Measurements from ENCODE around the gene STXBP2.

STXBP2 gene

DNA sequence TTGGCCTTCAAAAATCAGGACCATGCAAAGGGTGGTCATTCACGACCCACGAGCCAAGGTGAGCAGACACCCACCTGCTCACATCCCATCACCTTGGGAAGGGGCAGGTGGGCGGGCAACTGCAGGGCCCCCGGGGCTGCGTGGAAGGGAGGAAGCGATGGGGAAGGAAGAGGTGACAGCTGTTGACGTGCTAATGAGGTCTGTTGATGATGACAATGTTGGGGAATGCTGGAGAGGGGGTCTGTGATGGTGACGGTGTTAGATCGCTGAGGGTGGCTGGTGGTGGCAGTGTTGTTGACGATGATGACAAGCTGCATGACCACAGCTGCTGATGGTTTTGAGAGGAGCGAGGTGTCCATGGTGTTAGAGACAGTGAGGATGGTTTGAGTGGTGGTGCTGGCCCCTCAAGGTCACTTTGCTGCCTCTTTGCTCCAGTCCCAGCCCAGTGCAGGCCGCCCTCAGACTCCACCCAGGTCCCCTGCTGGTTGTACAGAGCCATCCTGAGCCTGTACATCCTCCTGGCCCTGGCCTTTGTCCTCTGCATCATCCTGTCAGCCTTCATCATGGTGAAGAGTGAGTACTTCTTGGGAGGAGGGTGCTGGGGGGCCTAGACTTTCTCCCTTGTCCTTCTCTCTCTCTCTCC is 40.9 kb downstream of the STXBP2 start:
- no peak overlapping the region for H3K27ac ChIP-seq
- TF ChIP-seq, protein P1, sequence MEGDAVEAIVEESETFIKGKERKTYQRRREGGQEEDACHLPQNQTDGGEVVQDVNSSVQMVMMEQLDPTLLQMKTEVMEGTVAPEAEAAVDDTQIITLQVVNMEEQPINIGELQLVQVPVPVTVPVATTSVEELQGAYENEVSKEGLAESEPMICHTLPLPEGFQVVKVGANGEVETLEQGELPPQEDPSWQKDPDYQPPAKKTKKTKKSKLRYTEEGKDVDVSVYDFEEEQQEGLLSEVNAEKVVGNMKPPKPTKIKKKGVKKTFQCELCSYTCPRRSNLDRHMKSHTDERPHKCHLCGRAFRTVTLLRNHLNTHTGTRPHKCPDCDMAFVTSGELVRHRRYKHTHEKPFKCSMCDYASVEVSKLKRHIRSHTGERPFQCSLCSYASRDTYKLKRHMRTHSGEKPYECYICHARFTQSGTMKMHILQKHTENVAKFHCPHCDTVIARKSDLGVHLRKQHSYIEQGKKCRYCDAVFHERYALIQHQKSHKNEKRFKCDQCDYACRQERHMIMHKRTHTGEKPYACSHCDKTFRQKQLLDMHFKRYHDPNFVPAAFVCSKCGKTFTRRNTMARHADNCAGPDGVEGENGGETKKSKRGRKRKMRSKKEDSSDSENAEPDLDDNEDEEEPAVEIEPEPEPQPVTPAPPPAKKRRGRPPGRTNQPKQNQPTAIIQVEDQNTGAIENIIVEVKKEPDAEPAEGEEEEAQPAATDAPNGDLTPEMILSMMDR (IDR thresholded peaks at IDR 0.05), result no peak
- no peak for TF ChIP-seq ZFX (IDR thresholded peaks at IDR 0.05; ENCODE audit: borderline replicate concordance)

DNA sequence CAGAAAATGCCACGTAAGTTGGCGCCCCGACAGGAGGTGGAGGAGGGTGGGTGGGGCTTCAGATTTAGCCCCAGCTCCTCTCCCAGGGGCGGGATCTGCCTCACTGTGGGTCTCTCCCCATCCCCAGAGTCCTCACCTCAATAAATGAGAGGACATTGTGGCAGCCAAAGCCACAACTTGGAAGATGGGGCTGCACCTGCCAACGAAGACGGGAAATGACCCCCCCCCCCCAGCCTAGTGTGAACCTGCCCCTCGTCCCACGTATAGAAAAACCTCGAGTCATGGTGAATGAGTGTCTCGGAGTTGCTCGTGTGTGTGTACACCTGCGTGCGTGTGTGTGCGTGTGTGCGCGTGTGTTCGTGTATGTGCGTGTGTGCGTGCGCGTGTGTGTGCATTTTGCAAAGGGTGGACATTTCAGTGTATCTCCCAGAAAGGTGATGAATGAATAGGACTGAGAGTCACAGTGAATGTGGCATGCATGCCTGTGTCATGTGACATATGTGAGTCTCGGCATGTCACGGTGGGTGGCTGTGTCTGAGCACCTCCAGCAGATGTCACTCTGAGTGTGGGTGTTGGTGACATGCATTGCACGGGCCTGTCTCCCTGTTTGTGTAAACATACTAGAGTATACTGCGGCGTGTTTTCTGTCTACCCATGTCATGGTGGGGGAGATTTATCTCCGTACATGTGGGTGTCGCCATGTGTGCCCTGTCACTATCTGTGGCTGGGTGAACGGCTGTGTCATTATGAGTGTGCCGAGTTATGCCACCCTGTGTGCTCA is 42.3 kb downstream of the STXBP2 start:
- no peak overlapping the region for H3K27ac ChIP-seq
- TF ChIP-seq, protein P1 (IDR thresholded peaks at IDR 0.05), result peak; percentile 70
- TF ChIP-seq ZFX (IDR thresholded peaks at IDR 0.05; ENCODE audit: borderline replicate concordance), result no peak

DNA sequence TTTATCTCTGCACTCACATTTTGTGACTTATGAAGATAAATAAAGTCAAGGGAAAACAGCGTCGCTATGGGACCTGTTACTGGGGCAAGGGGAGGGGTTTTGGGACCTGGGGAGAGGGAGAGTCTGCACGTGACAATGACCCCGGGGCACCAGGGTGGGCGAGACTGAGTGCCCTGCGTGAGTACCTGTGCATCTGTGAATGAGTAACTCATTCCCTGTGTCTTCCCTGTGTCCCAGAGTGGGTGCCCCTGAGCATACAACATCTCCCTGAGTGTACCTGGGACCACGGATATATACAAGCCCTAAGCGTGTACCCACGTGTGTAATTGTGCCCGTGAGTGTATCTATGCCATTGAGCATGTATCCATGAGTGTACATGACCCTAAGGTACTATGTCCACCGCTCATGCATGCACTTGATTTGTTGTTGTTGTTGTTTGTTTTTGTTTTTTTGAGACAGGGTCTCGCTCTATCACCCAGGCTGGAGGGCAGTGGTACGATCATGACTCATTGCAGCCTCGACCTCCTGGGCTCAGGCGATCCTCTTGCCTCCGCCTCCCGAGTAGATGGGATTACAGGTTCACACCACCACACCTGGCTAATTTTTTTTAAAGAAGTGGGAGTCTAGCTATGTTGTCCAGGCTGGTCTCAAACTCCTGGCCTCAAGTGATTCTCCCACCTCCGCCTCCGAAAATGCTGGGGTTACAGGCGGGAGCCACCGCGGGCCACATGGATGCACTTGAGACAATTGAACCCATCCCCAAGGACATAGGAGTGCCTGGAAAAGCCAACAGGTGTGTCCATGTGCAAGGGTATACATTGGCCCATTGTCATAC is 43.1 kb downstream of the STXBP2 start:
- no peak overlapping the region for H3K27ac ChIP-seq
- TF ChIP-seq ZFX (IDR thresholded peaks at IDR 0.05; ENCODE audit: borderline replicate concordance), result no peak
- TF ChIP-seq, protein P1 (IDR thresholded peaks at IDR 0.05), result no peak

DNA sequence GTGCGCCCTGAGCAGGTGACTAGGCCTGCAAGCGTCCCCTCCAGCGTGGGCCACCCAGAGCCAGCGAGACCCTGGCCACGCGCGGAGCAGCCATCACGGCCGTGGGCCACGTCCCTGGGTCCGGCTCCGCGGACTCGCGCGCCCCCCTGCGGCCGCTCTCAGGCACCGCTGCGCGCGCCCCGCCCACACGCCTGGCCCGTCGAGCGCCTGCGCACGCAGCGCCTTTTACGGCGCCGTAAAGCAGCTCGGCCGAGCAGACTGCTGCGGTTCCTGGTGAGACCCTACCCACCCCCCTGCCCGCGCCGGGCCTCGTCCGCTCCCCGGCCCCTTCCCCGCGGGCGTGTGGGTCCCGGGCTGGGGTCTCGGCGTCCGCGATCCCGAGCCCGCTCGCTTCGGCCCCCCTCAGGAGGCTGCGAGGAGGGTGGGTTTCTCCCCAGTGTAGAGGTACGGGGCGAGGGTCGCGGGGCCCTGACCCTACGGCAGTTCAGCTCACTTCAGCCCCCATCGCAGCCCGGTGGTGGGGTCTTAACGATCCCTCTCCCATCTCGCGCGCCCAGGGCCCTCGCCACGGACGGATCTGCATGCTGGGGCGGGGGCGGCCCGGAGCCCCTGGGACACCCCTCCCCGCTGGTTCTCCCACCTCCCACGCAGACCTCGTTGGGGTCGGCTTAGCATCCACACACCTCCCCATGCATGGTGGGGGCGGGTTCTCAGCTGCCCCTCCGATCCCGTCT is 43.9 kb downstream of the STXBP2 start, which contains the start of gene TRAPPC5:
Gene TRAPPC5 (plus strand): TSS at position 228 of the 734 bp plus-strand sequence. CDS start 1,421 bp downstream, outside the sequence.
- peak within 1 kb of the TSS; percentile 65 for H3K27ac ChIP-seq
- no peak for TF ChIP-seq ZFX (IDR thresholded peaks at IDR 0.05; ENCODE audit: borderline replicate concordance)
- TF ChIP-seq, protein P1 (IDR thresholded peaks at IDR 0.05), result peak; percentile 97

DNA sequence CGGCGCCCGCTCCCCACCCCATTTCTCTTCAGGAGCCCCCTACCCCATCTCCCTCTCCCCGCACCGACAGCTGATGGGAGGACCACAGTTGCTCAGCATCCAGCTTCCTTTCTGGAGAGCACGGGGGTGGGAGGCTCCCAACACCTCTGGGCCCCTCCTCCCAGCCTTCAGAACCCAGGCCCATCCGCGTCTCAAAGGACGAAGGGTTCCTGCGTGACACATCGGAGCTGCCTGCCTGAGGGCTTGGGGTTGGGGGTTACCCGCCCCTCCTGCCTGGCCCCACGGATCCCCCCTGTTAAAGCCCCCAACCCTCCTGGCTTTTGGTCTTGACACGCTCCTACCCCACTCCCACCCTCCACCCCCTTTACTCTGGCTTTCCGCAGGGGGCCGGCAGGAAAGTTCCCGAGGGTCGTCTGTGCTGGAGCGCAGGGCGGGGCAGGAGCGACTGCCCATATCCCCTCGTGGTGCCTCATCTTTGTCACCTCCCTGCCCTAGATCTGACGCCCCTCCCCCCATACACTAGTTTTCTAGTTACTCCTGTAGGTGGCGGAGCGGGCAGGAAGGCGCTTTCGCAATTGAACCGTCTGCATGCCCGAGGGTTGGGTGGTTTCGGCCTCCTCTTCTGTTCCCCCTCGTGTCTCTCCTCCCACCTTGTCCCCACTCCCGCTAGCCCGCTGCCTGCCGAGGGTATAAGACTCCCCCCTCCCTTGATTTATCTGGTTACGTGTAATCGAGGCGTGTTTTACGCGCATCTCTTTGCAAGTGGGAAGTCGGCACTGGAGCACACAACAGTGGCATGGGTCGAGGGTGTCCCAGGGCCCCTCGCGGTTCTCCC is 44.6 kb downstream of the STXBP2 start:
- H3K27ac ChIP-seq, result peak overlapping the region; percentile 65
- no peak for TF ChIP-seq ZFX (IDR thresholded peaks at IDR 0.05; ENCODE audit: borderline replicate concordance)
- TF ChIP-seq, protein P1 (IDR thresholded peaks at IDR 0.05), result peak; percentile 75

Data from 22Rv1 (cell line).